ENCODE results near the gene RPTOR. TPM values are rescaled to one million over a fixed set of nuclear protein-coding genes. Genes with fewer than 3 reads are reported as not detected.
A peak's percentile ranks its signal among the peaks of the same experiment; 100 is the strongest.

The RPTOR gene
- total and polyA plus RNA-seq, 4 donors = 12.4 to 46.1 (median 29.7) TPM

GRCh38 chr17:80794281-80795089 is 249.8 kb downstream of the RPTOR start:
- H3K27ac ChIP-seq (ENCODE audit: low read depth in 1 of 2, low read length in 1 of 2) = no peak overlapping the region
- 86 to 87% methylated on average over 16 of the region's 16 CpGs for WGBS, 2 donors
- H3K9me3 ChIP-seq (ENCODE audit: control insufficient read depth in 4 of 4, insufficient read depth in 3 of 4, low read length in 3 of 4) = no peaks in the 10 kb centered on the region
- H3K4me1 ChIP-seq (ENCODE audit: control insufficient read depth in 5 of 5, insufficient read depth in 5 of 5, low read length in 5 of 5) = peaks cover 0 to 92% (median 13%) of the 10 kb centered on the region in 5 donors
- peak overlapping the region in 1 of 2 donors; percentile 26 for H3K9ac ChIP-seq (ENCODE audit: insufficient read depth in 1 of 2, low read length in 2 of 2)
- H3K4me3 ChIP-seq = no peak overlapping the region
- H3K27me3 ChIP-seq (ENCODE audit: control insufficient read depth in 3 of 3, insufficient read depth in 3 of 3, low read length in 2 of 3) = no peaks in the 10 kb centered on the region
- TF ChIP-seq, protein P1, sequence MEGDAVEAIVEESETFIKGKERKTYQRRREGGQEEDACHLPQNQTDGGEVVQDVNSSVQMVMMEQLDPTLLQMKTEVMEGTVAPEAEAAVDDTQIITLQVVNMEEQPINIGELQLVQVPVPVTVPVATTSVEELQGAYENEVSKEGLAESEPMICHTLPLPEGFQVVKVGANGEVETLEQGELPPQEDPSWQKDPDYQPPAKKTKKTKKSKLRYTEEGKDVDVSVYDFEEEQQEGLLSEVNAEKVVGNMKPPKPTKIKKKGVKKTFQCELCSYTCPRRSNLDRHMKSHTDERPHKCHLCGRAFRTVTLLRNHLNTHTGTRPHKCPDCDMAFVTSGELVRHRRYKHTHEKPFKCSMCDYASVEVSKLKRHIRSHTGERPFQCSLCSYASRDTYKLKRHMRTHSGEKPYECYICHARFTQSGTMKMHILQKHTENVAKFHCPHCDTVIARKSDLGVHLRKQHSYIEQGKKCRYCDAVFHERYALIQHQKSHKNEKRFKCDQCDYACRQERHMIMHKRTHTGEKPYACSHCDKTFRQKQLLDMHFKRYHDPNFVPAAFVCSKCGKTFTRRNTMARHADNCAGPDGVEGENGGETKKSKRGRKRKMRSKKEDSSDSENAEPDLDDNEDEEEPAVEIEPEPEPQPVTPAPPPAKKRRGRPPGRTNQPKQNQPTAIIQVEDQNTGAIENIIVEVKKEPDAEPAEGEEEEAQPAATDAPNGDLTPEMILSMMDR (IDR thresholded peaks at IDR 0.05; ENCODE audit: control extremely low read depth, extremely low read depth) = no peak
- peak; percentile 44 to 68 (median 53) for DNase-seq
- ATAC-seq (ENCODE audit: insufficient read depth, low FRiP score) = no peak
- peaks cover 0 to 1% (median 0%) of the 10 kb centered on the region in 4 donors for H3K36me3 ChIP-seq (ENCODE audit: control insufficient read depth in 4 of 4, insufficient read depth in 4 of 4, low read length in 4 of 4)

DNA sequence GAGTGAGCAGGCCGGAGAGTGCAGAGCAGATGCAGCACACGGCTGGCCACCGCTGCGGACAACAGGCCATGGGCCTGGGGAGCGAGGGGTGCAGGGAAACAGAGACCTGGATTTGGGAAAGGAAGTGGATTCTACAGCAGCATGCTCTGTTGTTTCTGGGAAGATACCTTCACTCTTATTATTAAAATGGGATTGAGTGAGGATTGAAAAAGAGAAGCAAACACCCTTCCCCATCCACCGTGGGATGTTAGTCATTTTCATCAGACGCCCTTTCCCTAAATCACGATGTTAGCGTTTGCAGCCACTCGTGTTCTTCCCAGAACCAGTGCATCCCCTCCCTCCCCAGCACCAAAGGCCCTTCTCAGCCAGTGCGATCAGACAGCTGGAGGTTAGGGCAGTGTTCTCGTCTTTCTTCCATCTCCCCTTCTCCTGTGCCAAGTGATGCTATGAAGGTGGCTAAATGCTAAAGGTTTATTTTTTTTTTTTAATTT is 250.5 kb downstream of the RPTOR start:
- Histone ChIP-seq H3K36me3 (ENCODE audit: control insufficient read depth in 4 of 4, insufficient read depth in 4 of 4, low read length in 4 of 4) (peaks cover 0 to 3% (median 0%) of the 10 kb centered on the region in 4 donors), H3K4me1 (ENCODE audit: control insufficient read depth in 5 of 5, insufficient read depth in 5 of 5, low read length in 5 of 5) (peaks cover 0 to 87% (median 11%) of the 10 kb centered on the region in 5 donors), H3K4me3 (no peak overlapping the region), H3K9ac (ENCODE audit: insufficient read depth in 1 of 2, low read length in 2 of 2) (no peak overlapping the region), H3K27me3 (ENCODE audit: control insufficient read depth in 3 of 3, insufficient read depth in 3 of 3, low read length in 2 of 3) (no peaks in the 10 kb centered on the region), H3K27ac (ENCODE audit: low read depth in 1 of 2, low read length in 1 of 2) (no peak overlapping the region), H3K9me3 (ENCODE audit: control insufficient read depth in 4 of 4, insufficient read depth in 3 of 4, low read length in 3 of 4) (no peaks in the 10 kb centered on the region)
- TF ChIP-seq, protein P1 (IDR thresholded peaks at IDR 0.05; ENCODE audit: control extremely low read depth, extremely low read depth) = no peak
- no peak for ATAC-seq (ENCODE audit: insufficient read depth, low FRiP score)
- WGBS, 2 donors = 76 to 89% methylated on average over 12 of the region's 12 CpGs
- DNase-seq = peak; percentile 20 to 66 (median 47)

GRCh38 chr17:80795754-80796153 is 251.1 kb downstream of the RPTOR start:
- H3K9me3 ChIP-seq (ENCODE audit: control insufficient read depth in 4 of 4, insufficient read depth in 3 of 4, low read length in 3 of 4) = no peaks in the 10 kb centered on the region
- peaks cover 0 to 84% (median 7%) of the 10 kb centered on the region in 5 donors for H3K4me1 ChIP-seq (ENCODE audit: control insufficient read depth in 5 of 5, insufficient read depth in 5 of 5, low read length in 5 of 5)
- H3K9ac ChIP-seq (ENCODE audit: insufficient read depth in 1 of 2, low read length in 2 of 2) = peak overlapping the region in 1 of 2 donors; percentile 6
- DNase-seq (peak; percentile 89 to 91 (median 89)), ATAC-seq (ENCODE audit: insufficient read depth, low FRiP score) (no peak)
- peaks cover 0 to 3% (median 0%) of the 10 kb centered on the region in 4 donors for H3K36me3 ChIP-seq (ENCODE audit: control insufficient read depth in 4 of 4, insufficient read depth in 4 of 4, low read length in 4 of 4)
- no peak overlapping the region for H3K4me3 ChIP-seq
- H3K27me3 ChIP-seq (ENCODE audit: control insufficient read depth in 3 of 3, insufficient read depth in 3 of 3, low read length in 2 of 3) = no peaks in the 10 kb centered on the region
- TF ChIP-seq, protein P1 (IDR thresholded peaks at IDR 0.05; ENCODE audit: control extremely low read depth, extremely low read depth) = no peak
- WGBS, 2 donors = 53 to 83% methylated on average over 14 of the region's 14 CpGs
- peak overlapping the region in 1 of 2 donors; percentile 1 for H3K27ac ChIP-seq (ENCODE audit: low read depth in 1 of 2, low read length in 1 of 2)

Measured in lung (tissue), 12 donors.